HUES48 (cell line): ENCODE measurements around the gene ACTL7B.

Experiments used
- H3K27ac ChIP-seq: one replicate; pipeline ENCODE4 v1.7.0; 2013; ENCODE audit warnings: low read depth, low read length, inconsistent platforms
- H3K27me3 ChIP-seq: 2 replicates; pipeline ENCODE4 v1.6.1; 2013; ENCODE audit warnings: mild to moderate bottlenecking, low read length; ENCODE audit not compliant: control insufficient read depth, insufficient read depth
- H3K36me3 ChIP-seq: 2 replicates; pipeline ENCODE4 v1.6.1; 2013; ENCODE audit warnings: low read length; ENCODE audit not compliant: control insufficient read depth, insufficient read depth
- H3K4me1 ChIP-seq: 2 replicates; pipeline ENCODE4 v1.6.1; 2013; ENCODE audit warnings: mild to moderate bottlenecking, low read length; ENCODE audit not compliant: control insufficient read depth, insufficient read depth
- H3K4me3 ChIP-seq: 2 replicates; pipeline ENCODE4 v1.5.1; 2013; ENCODE audit warnings: mild to moderate bottlenecking, low read depth, low read length
- H3K9ac ChIP-seq: 2 replicates; pipeline ENCODE4 v1.6.1; 2013; ENCODE audit warnings: mild to moderate bottlenecking, low read depth, low read length, moderate library complexity
- H3K9me3 ChIP-seq: 2 replicates; pipeline ENCODE4 v1.6.1; 2013; ENCODE audit warnings: low read length; ENCODE audit not compliant: control insufficient read depth, insufficient read depth

The ACTL7B gene

GRCh38 chr9:108885643-108886348 lies 30.0 kb upstream of the ACTL7B start:
- no peaks in the 10 kb centered on the region for H3K4me1 ChIP-seq
- peaks cover 72% of the 10 kb centered on the region for H3K36me3 ChIP-seq
- no peak overlapping the region for H3K9ac ChIP-seq
- no peaks in the 10 kb centered on the region for H3K9me3 ChIP-seq
- H3K27ac ChIP-seq: no peak overlapping the region
- H3K4me3 ChIP-seq: no peak overlapping the region
- H3K27me3 ChIP-seq: no peaks in the 10 kb centered on the region

- Histone ChIP-seq H3K4me1 (no peaks in the 10 kb centered on the region), H3K27me3 (no peaks in the 10 kb centered on the region), H3K36me3 (peaks cover 71% of the 10 kb centered on the region), H3K27ac (no peak overlapping the region), H3K9me3 (no peaks in the 10 kb centered on the region), H3K9ac (no peak overlapping the region), H3K4me3 (no peak overlapping the region)
These were observed 28.9 kb upstream of the ACTL7B start for GRCh38 chr9:108884701-108885100.

GRCh38 chr9:108883085-108883484 lies 27.3 kb upstream of the ACTL7B start:
- H3K4me1 ChIP-seq: no peaks in the 10 kb centered on the region

GRCh38 chr9:108882052-108882888 lies 26.5 kb upstream of the ACTL7B start:
- Histone ChIP-seq H3K9me3 (no peaks in the 10 kb centered on the region), H3K27ac (no peak overlapping the region), H3K36me3 (peaks cover 71% of the 10 kb centered on the region), H3K4me3 (no peak overlapping the region), H3K9ac (no peak overlapping the region), H3K27me3 (no peaks in the 10 kb centered on the region), H3K4me1 (no peaks in the 10 kb centered on the region)

More at GRCh38 chr9:108883085-108883484, 27.3 kb upstream of the ACTL7B start:
- H3K9ac ChIP-seq: no peak overlapping the region
- H3K27me3 ChIP-seq: no peaks in the 10 kb centered on the region
- no peak overlapping the region for H3K4me3 ChIP-seq
- no peaks in the 10 kb centered on the region for H3K9me3 ChIP-seq
- H3K36me3 ChIP-seq: peaks cover 71% of the 10 kb centered on the region
- H3K27ac ChIP-seq: no peak overlapping the region

GRCh38 chr9:108880738-108881316 lies 25.0 kb upstream of the ACTL7B start:
- Histone ChIP-seq H3K4me1 (no peaks in the 10 kb centered on the region), H3K36me3 (peaks cover 77% of the 10 kb centered on the region)

GRCh38 chr9:108877524-108877923 lies 21.7 kb upstream of the ACTL7B start:
- H3K36me3 ChIP-seq: peaks cover 93% of the 10 kb centered on the region
- no peak overlapping the region for H3K9ac ChIP-seq
- H3K9me3 ChIP-seq: no peaks in the 10 kb centered on the region
- no peaks in the 10 kb centered on the region for H3K4me1 ChIP-seq
- H3K27ac ChIP-seq: no peak overlapping the region
- no peaks in the 10 kb centered on the region for H3K27me3 ChIP-seq
- H3K4me3 ChIP-seq: no peak overlapping the region

More at GRCh38 chr9:108880738-108881316, 25.0 kb upstream of the ACTL7B start:
- no peak overlapping the region for H3K4me3 ChIP-seq
- H3K27ac ChIP-seq: no peak overlapping the region
- no peaks in the 10 kb centered on the region for H3K27me3 ChIP-seq
- H3K9me3 ChIP-seq: no peaks in the 10 kb centered on the region
- H3K9ac ChIP-seq: no peak overlapping the region

GRCh38 chr9:108876425-108876824 lies 20.6 kb upstream of the ACTL7B start:
- no peak overlapping the region for H3K27ac ChIP-seq

GRCh38 chr9:108874058-108874788 lies 18.4 kb upstream of the ACTL7B start:
- Histone ChIP-seq H3K36me3 (peaks cover 80% of the 10 kb centered on the region), H3K27me3 (no peaks in the 10 kb centered on the region), H3K27ac (no peak overlapping the region), H3K4me1 (no peaks in the 10 kb centered on the region), H3K9me3 (no peaks in the 10 kb centered on the region), H3K4me3 (no peak overlapping the region), H3K9ac (no peak overlapping the region)

More at GRCh38 chr9:108876425-108876824, 20.6 kb upstream of the ACTL7B start:
- no peak overlapping the region for H3K4me3 ChIP-seq
- H3K4me1 ChIP-seq: no peaks in the 10 kb centered on the region
- no peaks in the 10 kb centered on the region for H3K9me3 ChIP-seq
- peaks cover 82% of the 10 kb centered on the region for H3K36me3 ChIP-seq
- H3K9ac ChIP-seq: no peak overlapping the region
- H3K27me3 ChIP-seq: no peaks in the 10 kb centered on the region

- no peak overlapping the region for H3K27ac ChIP-seq
- H3K9me3 ChIP-seq: no peaks in the 10 kb centered on the region
- H3K9ac ChIP-seq: no peak overlapping the region
- peaks cover 49% of the 10 kb centered on the region for H3K36me3 ChIP-seq
- H3K4me1 ChIP-seq: no peaks in the 10 kb centered on the region
- H3K27me3 ChIP-seq: no peaks in the 10 kb centered on the region
- no peak overlapping the region for H3K4me3 ChIP-seq
These were observed 13.4 kb upstream of the ACTL7B start for GRCh38 chr9:108869092-108869725.

- Histone ChIP-seq H3K27ac (no peak overlapping the region), H3K9ac (no peak overlapping the region), H3K36me3 (peaks cover 35% of the 10 kb centered on the region), H3K4me1 (no peaks in the 10 kb centered on the region), H3K27me3 (no peaks in the 10 kb centered on the region), H3K9me3 (no peaks in the 10 kb centered on the region), H3K4me3 (no peak overlapping the region)
These were observed 12.0 kb upstream of the ACTL7B start for GRCh38 chr9:108867829-108868228.
